Measurements from ENCODE around the gene MASP2.
"Not testable (repeated sequence)": the region's sequence is repeated elsewhere in the genome, so short reads cannot be mapped to it uniquely, and the experiment has no call there.

Gene MASP2

GRCh38 chr1:11039351-11040104, 7.5 kb downstream of the MASP2 start:
- DNase-seq (ENCODE audit: low spot score): no peak

GRCh38 chr1:11037740-11038182, 9.3 kb downstream of the MASP2 start:
- peak; percentile 89 for DNase-seq (ENCODE audit: low spot score)

- not testable (repeated sequence) for DNase-seq (ENCODE audit: low spot score)
Measured at GRCh38 chr1:11037019-11037739, 9.9 kb downstream of the MASP2 start.

DNA sequence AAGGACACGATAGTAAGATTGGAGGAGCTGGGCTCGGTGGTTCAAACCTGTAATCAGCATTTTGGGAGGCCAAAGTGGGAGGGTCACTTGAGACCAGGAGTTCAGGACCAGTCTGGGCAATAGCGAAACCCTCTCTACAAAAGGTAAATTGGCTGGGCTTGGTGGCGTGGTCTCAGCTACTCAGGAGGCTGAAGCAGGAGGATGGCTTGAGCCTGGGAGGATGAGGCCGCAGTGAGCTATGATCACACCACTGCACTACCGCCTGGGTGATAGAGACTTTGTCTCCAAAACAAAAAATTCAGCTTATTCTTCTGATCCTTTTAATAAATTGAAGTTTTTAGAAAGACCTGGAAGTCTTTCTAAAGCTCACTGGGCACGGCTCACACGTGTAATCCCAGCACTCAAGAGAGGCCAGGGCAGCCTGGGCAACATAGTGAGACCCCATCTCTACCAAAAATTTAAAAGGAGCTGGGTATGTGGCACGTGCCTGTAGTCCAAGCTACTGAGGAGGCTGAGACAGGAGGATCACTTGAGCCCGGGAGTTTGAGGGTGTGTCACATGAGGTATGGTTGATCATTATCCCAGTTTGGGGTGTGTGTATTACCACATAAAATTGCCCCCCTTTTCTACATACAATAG, 15.3 kb downstream of the MASP2 start:
- no peak for DNase-seq (ENCODE audit: low spot score)

GRCh38 chr1:11030865-11031264, 16.2 kb downstream of the MASP2 start:
- DNase-seq (ENCODE audit: low spot score): no peak

DNA sequence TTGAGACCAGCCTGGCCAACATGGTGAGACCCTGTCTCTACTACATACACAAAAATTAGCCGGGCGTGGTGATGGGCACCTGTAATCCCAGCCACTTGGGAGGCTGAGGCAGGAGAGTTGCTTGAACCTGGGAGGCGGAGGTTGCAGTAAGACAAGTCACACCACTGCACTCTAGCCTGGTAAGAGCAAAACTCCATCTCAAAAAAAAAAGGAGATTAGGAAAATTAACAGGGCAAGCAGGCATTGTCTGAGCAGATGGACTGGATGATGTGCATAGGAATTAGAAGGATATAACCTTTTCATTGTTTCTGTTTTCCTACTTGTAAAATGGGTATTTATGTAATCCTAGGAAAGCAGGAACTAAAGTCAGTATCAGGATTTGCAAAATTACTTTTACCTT, 19.0 kb downstream of the MASP2 start:
- no peak for DNase-seq (ENCODE audit: low spot score)

GRCh38 chr1:11027316-11027715, 19.7 kb downstream of the MASP2 start:
- DNase-seq (ENCODE audit: low spot score): no peak

DNA sequence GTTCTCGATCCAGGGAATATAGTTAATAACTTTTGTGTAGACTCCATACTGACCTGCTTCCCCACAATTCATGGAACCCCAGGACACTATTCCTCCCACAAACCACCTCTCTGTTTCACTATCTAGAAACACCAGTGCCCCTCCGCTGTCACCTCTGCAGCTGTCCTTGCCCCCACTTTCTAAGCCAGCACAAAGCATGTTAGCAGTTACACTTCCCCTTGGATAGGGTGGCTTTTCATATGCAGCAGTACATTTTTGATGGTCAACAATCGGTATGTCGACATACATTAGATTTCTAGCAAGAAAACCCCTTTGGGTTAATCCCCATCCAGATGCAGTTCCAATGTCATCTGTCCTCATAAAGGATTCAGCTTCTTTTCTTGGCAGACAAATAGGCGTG, 20.1 kb downstream of the MASP2 start:
- no peak for DNase-seq (ENCODE audit: low spot score)

GRCh38 chr1:11026052-11026451, 21.0 kb downstream of the MASP2 start:
- DNase-seq (ENCODE audit: low spot score): no peak

DNA sequence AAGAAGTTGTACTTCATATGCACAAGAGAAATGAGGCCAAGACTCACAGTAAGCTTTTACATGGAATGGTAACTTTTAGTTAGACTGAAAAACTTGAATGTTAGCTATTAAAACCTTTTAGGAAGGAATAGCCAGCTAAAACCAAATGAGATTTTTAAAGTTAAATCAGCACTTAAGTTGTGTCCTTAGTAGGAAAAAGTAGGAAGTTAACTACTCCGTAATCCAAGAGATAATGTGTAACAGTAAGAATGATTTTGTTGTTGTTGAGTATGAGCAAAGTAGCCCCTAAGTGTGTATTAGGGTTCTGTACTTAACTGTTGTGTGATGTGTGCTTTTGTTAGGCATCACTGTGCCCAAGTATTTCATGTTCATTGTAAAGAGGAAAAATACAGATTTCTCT, 21.4 kb downstream of the MASP2 start:
- no peak for DNase-seq (ENCODE audit: low spot score)

DNA sequence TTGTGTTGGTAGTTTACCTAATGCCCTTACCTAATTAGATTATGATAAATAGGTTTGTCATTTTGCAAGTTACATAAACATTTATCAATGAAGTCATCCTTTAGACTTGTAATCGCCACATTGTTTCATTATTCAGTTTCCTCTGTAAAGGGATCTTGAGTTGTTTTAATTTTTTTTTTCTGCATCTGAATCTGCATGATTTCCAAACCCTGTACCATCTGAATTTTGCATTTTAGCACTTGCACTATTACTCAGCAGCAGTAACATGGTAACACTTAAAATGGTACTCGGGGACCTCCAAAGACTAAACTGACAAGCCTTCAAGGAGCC, 22.2 kb downstream of the MASP2 start:
- no peak for DNase-seq (ENCODE audit: low spot score)

DNA sequence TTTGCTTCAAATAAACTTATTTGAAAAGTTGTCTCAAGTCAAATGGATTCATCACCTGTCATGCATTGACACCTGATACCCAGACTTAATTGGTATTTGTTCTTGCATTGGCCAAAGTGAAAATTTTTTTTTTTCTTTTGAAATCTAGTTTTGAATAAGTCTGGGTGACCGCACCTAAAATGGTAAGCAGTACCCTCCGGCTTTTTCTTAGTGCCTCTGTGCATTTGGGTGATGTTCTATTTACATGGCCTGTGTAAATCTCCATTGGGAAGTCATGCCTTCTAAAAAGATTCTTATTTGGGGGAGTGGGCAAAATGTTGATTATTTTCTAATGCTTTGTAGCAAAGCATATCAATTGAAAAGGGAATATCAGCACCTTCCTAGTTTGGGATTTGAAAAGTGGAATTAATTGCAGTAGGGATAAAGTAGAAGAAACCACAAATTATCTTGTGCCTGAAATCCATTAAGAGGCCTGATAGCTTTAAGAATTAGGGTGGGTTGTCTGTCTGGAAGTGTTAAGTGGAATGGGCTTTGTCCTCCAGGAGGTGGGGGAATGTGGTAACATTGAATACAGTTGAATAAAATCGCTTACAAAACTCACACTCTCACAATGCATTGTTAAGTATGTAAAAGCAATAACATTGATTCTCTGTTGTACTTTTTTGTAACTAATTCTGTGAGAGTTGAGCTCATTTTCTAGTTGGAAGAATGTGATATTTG, 22.7 kb downstream of the MASP2 start:
- no peak for DNase-seq (ENCODE audit: low spot score)

- DNase-seq (ENCODE audit: low spot score): no peak
Measured at GRCh38 chr1:11023201-11023600, 23.8 kb downstream of the MASP2 start.

GRCh38 chr1:11019971-11020370, 27.1 kb downstream of the MASP2 start:
- no peak for DNase-seq (ENCODE audit: low spot score)

DNA sequence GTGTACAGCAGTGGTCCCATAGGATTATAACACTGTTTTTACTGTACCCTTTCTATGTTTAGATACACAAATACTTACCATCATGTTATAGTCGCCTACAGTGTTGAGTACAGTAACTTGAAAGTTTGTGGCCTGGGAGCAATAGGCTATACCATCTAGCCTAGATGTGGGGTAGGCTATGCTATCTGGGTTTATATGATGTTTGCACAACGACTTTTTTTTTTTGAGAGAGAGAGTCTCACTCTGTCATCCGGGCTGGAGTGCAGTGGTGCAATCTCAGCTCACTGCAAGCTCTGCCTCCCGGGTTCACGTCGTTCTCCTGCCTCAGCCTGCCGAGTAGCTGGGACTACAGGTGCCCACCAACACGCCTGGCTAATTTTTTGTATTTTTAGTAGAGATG, 27.7 kb downstream of the MASP2 start:
- not testable (repeated sequence) for DNase-seq (ENCODE audit: low spot score)

DNA sequence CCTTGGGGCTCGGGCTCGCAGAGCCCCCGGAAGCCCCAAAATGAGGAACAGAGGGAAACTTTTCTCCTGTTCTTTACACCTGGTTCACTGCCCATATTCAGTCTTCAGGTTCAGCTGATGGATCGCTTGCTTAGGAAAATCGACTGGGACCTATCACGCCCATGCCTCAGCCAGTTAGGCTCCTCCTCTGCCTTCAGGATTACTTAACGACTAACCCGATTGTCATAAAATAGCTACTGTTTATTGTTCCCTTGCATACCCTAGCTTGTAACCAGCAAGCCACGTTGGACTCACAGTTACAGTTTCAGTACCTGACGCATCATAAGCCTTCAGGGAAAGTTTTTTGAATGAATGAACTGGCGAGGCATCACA, 33.9 kb downstream of the MASP2 start:
- no peak for DNase-seq (ENCODE audit: low spot score)

GRCh38 chr1:11012260-11013159, 34.5 kb downstream of the MASP2 start, which contains the start of gene TARDBP:
Gene TARDBP, plus strand, starts transcription at chr1:11012654. Its CDS starts 1,074 bp downstream, at chr1:11013728.
- peak; percentile 98 for DNase-seq (ENCODE audit: low spot score)

DNA sequence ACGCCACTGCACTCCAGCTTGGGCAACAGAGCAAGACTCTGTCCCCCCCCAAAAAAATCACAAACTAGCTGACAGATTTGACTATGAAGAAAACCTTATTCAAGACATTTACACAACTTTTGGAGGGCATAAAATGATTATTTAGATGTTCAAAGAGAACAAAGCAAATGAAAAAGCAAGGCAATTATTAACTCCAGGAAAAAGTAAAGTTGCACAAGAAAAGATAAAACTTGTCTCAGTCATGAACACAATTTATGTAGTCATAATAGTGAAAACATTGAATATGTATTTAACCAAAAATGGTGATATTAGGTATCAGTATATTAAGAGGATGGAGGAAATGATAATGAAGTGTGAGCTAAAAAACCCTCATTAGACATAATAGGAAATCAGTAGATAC, 46.5 kb downstream of the MASP2 start:
- no peak for DNase-seq (ENCODE audit: low spot score)

- no peak for DNase-seq (ENCODE audit: low spot score)
Measured at GRCh38 chr1:10996100-10996499, 50.9 kb downstream of the MASP2 start.

DNA sequence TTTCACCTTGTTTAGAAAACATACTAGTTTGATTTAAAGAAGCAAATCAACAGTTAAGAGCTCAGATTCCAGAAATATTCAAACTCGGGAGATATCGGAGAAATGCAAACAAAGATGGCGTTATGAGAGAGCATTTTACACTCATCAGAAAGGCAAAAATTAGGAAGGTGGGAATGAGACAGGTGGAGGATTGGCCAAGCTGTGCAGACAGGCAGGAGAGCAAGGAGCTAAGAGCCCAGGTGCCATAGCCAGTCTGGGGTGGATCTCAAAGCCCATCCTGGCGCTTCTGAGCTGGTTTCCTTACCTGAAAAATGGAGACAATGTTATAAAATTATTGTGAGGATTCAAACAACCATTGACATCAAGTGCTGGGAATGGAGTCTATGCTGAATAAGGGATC, 54.2 kb downstream of the MASP2 start:
- no peak for DNase-seq (ENCODE audit: low spot score)

DNA sequence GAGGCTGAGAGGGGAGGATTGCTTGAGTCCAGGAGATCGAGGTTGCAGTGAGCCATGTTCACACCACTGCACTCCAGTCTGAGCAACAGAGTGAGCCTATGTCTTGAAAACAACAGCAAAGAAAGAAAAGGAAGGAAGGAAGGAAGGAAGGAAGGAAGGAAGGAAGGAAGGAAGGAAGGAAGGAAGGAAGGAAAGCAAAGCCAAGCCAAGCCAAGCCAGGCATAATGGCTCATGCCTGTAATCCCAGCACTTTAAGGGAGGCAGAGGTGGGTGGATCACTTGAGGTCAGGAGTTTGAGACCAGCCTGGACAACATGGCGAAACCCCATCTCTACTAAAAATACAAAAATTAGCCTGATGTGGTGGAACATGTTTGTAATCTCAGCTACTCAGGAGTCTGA, 55.0 kb downstream of the MASP2 start:
- not testable (repeated sequence) for DNase-seq (ENCODE audit: low spot score)
